ENCODE results near the gene CYREN. TPM values are rescaled to one million over a fixed set of nuclear protein-coding genes. Genes with fewer than 3 reads are reported as not detected.
A peak's percentile ranks its signal among the peaks of the same experiment; 100 is the strongest.

The CYREN gene
- polyA plus RNA-seq, 2 of the 4 experiments (the other 2 are of a cell fraction), result 59.3 to 70.4 TPM

- no peak for TF ChIP-seq ELK1 (IDR thresholded peaks at IDR 0.05; ENCODE audit: low read depth, low read length)
- TF ChIP-seq EHF (CRISPR knock-in tag; IDR thresholded peaks at IDR 0.05), result no peak
- no peak for TF ChIP-seq ZFP36 (IDR thresholded peaks at IDR 0.05; ENCODE audit: borderline replicate concordance, partially characterized antibody)
- no peak for TF ChIP-seq HDAC2 (IDR thresholded peaks at IDR 0.05)
These were observed 7.9 kb upstream of the CYREN start (continued) for GRCh38 chr7:135178364-135178763.

GRCh38 chr7:135177028-135177696 is 6.7 kb upstream of the CYREN start:
- WGBS (ENCODE audit: missing lambda C conversion rate), result 78% methylated on average over 9 of the region's 9 CpGs
- H3K9me3 ChIP-seq, result no peaks in the 10 kb centered on the region
- ATAC-seq, result peak in 1 of 2 experiments; percentile 36; a peak in 3 of 6 replicates

GRCh38 chr7:135175931-135176330 is 5.4 kb upstream of the CYREN start:
- Histone ChIP-seq H3K9me3 (no peaks in the 10 kb centered on the region), H3K4me1 (peaks cover 26% of the 10 kb centered on the region), H3K4me2 (no peak overlapping the region), H3K4me3 (no peak overlapping the region), H3K27ac (no peak overlapping the region)
- FAIRE-seq, result no peak
- DNase-seq (ENCODE audit: low read depth in 1 of 2, low spot score in 1 of 2), result no peak
- TF ChIP-seq JUN (IDR thresholded peaks at IDR 0.05) (no peak), BCL3 (IDR thresholded peaks at IDR 0.05) (no peak), CHD2 (IDR thresholded peaks at IDR 0.05; ENCODE audit: low read length, partially characterized antibody) (no peak), MYC (IDR thresholded peaks at IDR 0.05; ENCODE audit: borderline replicate concordance, low read length) (no peak), MAZ (IDR thresholded peaks at IDR 0.05; ENCODE audit: borderline replicate concordance, low read depth, low read length) (no peak), CBX8 (IDR thresholded peaks at IDR 0.05) (no peak), NFE2L2 (conservative IDR thresholded peaks at IDR 0.05; ENCODE audit: low read length) (no peak), HDAC2 (IDR thresholded peaks at IDR 0.05) (no peak), ESRRA (IDR thresholded peaks at IDR 0.05; ENCODE audit: borderline replicate concordance, low read length) (no peak)
- no peak for ATAC-seq
- ChIA-PET POLR2A (no interaction called here), CTCF (interaction anchor here (0.9 kb wide), 1 partner anchor 34 kb away, joined by 3 read pairs; no protein-coding TSS in a partner anchor)
- WGBS (ENCODE audit: missing lambda C conversion rate), result 92% methylated on average over 6 of the region's 6 CpGs

More at GRCh38 chr7:135177028-135177696, 6.7 kb upstream of the CYREN start:
- H3K4me3 ChIP-seq, result no peak overlapping the region
- H3K4me2 ChIP-seq, result 0 out of 3 replicates have a peak overlapping the region, but pooled peaks have one; percentile 13
- DNase-seq (ENCODE audit: low read depth in 1 of 2, low spot score in 1 of 2) (peak in 1 of 2 experiments; percentile 27), FAIRE-seq (no peak)
- ChIA-PET POLR2A (no interaction called here), CTCF (interaction anchor here (0.9 kb wide), 1 partner anchor 32 kb away, joined by 3 read pairs; no protein-coding TSS in a partner anchor)
- peaks cover 21% of the 10 kb centered on the region for H3K4me1 ChIP-seq
- TF ChIP-seq ELK1 (IDR thresholded peaks at IDR 0.05; ENCODE audit: low read depth, low read length) (no peak), SREBF2 (IDR thresholded peaks at IDR 0.05) (no peak), NFE2L2 (conservative IDR thresholded peaks at IDR 0.05; ENCODE audit: low read length) (peak; percentile 48; the same call in 1 of the 2 replicates), CHD4 (IDR thresholded peaks at IDR 0.05; ENCODE audit: borderline replicate concordance) (no peak)
- peak overlapping the region in 1 of 2 experiments; percentile 62; a peak in 2 of 6 replicates for H3K27ac ChIP-seq

- POLR2A ChIA-PET, result no interaction called here
- TF ChIP-seq RARB (CRISPR knock-in tag; IDR thresholded peaks at IDR 0.05), result no peak
- TF ChIP-seq JUNB (IDR thresholded peaks at IDR 0.05), result no peak
- no peak for TF ChIP-seq SREBF2 (IDR thresholded peaks at IDR 0.05)
- no peak for TF ChIP-seq REST (IDR thresholded peaks at IDR 0.05)
- TF ChIP-seq RFX5 (IDR thresholded peaks at IDR 0.05), result no peak
- TF ChIP-seq GATA3 (IDR thresholded peaks at IDR 0.05; ENCODE audit: borderline replicate concordance), result no peak
- no peak for TF ChIP-seq ZSCAN20 (CRISPR knock-in tag; IDR thresholded peaks at IDR 0.05)
- TF ChIP-seq RNF2 (IDR thresholded peaks at IDR 0.05; ENCODE audit: borderline replicate concordance, low read depth), result no peak
- no peak for TF ChIP-seq MAX (IDR thresholded peaks at IDR 0.05)
- TF ChIP-seq EHMT2 (IDR thresholded peaks at IDR 0.05; ENCODE audit: low read depth), result no peak
- no peak for TF ChIP-seq JUN (IDR thresholded peaks at IDR 0.05)
- TF ChIP-seq ZFP36 (IDR thresholded peaks at IDR 0.05; ENCODE audit: borderline replicate concordance, partially characterized antibody), result no peak
- no peak for TF ChIP-seq EHF (CRISPR knock-in tag; IDR thresholded peaks at IDR 0.05)
These were observed 4.4 kb upstream of the CYREN start for GRCh38 chr7:135174941-135175340.

More at GRCh38 chr7:135174941-135175340, 4.4 kb upstream of the CYREN start:
- H3K4me2 ChIP-seq, result no peak overlapping the region
- H3K27ac ChIP-seq, result no peak overlapping the region
- no peak overlapping the region for H3K4me3 ChIP-seq
- no peak for ATAC-seq
- FAIRE-seq, result no peak
- CTCF ChIA-PET, result interaction anchor here (0.7 kb wide), 1 partner anchor 17 kb away, joined by 3 read pairs; no protein-coding TSS in a partner anchor
- H3K4me1 ChIP-seq, result peaks cover 26% of the 10 kb centered on the region
- 93% methylated on average over 7 of the region's 7 CpGs for WGBS (ENCODE audit: missing lambda C conversion rate)
- no peaks in the 10 kb centered on the region for H3K9me3 ChIP-seq
- DNase-seq (ENCODE audit: low read depth in 1 of 2, low spot score in 1 of 2), result no peak

All from A549 (cell line).